BJ (cell line): ENCODE measurements around the gene TAGLN3. TPM values are rescaled to one million over a fixed set of nuclear protein-coding genes. Genes with fewer than 3 reads are reported as not detected.

Source experiments
- CTCF ChIA-PET: fragments of 350-600 bp; formaldehyde crosslinking; extraction: SDS; loops from one replicate; lab custom pipeline; 2021; ENCODE audit warnings: antibody characterized with exemption, inconsistent platforms; lab: Yijun Ruan, JAX
- POLR2A ChIA-PET: fragments of 300-600 bp; sonication (Branson Sonifier 250); formaldehyde crosslinking; extraction: SDS; loops from one replicate; lab custom pipeline; 2021; ENCODE audit warnings: antibody characterized with exemption; lab: Charles Lee
- DNase-seq: peaks from one replicate; pipeline ENCODE4 v3.0.0-alpha.2; 2011; ENCODE audit warnings: low read depth
- H3K27me3 ChIP-seq: 2 replicates; pipeline ENCODE4 v1.6.0; 2011; ENCODE audit warnings: low read length; ENCODE audit not compliant: control insufficient read depth, insufficient read depth
- H3K36me3 ChIP-seq: 2 replicates; pipeline ENCODE4 v1.5.1; 2011; ENCODE audit warnings: low read length; ENCODE audit not compliant: control insufficient read depth, insufficient read depth
- H3K4me3 ChIP-seq: 2 replicates; pipeline ENCODE4 v1.5.1; 2011; ENCODE audit warnings: low read depth, mild to moderate bottlenecking, control low read depth, low read length
- polyA plus RNA-seq: library from polyadenylated mRNA; depleted of rRNA; stranded (reverse); fragments of >200 nt; gene quantifications from 2 replicates; pipeline ENCODE4 v1.2.3, GENCODE V29; 2011
- TF ChIP-seq, protein P1 (sequence below): IDR thresholded peaks from 2 replicates; pipeline ENCODE4 v1.5.1; 2011; ENCODE audit warnings: low read depth, mild to moderate bottlenecking, control low read depth, inconsistent platforms, low read length, moderate library complexity; ENCODE audit not compliant: insufficient read depth

The TAGLN3 gene
- polyA plus RNA-seq, 1 experiment: not detected

DNA sequence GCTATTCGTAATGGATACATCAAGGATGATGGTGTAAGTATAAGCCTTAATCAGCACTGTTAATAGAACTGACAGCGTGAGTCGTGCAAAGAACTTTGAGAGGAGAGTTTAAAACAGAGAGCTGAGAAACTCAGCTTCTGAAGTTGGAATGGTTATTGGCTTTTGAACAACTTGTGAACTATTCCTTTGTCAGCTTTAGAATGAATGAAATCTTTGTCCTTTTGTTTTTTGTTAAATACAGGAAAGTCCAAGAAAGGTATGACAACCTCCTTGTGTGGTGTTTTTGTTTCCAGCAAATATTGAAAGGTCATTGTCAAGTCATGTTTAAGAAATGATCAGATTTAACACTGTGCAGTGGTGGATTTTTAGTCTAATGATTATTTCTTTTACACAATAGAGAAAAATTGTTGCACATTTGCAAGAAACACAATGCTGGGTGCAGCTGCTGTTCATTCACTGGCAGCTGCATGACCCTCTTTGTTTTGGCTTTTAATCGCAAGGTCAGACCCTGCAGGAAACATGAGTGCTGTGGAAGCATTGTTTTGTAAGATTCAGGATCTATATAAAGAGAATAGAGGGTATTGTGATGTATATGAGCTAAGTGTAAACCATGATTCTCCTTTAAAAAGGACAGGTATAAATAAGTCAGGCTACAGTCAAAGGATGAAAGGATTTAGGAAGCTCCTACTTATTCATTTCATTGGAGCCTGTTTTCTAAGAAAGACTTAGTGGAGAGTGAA lies 41.6 kb upstream of the TAGLN3 start:
- DNase-seq: no peak
- ChIA-PET CTCF (interaction anchor here (1.0 to 2.2 kb wide), 5 partner anchors 10 to 240 kb away, joined by 3 to 6 read pairs (median 4); no protein-coding TSS in a partner anchor), POLR2A (no interaction called here)
- no peaks in the 10 kb centered on the region for H3K27me3 ChIP-seq
- H3K4me3 ChIP-seq: no peak overlapping the region
- TF ChIP-seq, protein P1, sequence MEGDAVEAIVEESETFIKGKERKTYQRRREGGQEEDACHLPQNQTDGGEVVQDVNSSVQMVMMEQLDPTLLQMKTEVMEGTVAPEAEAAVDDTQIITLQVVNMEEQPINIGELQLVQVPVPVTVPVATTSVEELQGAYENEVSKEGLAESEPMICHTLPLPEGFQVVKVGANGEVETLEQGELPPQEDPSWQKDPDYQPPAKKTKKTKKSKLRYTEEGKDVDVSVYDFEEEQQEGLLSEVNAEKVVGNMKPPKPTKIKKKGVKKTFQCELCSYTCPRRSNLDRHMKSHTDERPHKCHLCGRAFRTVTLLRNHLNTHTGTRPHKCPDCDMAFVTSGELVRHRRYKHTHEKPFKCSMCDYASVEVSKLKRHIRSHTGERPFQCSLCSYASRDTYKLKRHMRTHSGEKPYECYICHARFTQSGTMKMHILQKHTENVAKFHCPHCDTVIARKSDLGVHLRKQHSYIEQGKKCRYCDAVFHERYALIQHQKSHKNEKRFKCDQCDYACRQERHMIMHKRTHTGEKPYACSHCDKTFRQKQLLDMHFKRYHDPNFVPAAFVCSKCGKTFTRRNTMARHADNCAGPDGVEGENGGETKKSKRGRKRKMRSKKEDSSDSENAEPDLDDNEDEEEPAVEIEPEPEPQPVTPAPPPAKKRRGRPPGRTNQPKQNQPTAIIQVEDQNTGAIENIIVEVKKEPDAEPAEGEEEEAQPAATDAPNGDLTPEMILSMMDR: no peak
- peaks cover 16% of the 10 kb centered on the region for H3K36me3 ChIP-seq

DNA sequence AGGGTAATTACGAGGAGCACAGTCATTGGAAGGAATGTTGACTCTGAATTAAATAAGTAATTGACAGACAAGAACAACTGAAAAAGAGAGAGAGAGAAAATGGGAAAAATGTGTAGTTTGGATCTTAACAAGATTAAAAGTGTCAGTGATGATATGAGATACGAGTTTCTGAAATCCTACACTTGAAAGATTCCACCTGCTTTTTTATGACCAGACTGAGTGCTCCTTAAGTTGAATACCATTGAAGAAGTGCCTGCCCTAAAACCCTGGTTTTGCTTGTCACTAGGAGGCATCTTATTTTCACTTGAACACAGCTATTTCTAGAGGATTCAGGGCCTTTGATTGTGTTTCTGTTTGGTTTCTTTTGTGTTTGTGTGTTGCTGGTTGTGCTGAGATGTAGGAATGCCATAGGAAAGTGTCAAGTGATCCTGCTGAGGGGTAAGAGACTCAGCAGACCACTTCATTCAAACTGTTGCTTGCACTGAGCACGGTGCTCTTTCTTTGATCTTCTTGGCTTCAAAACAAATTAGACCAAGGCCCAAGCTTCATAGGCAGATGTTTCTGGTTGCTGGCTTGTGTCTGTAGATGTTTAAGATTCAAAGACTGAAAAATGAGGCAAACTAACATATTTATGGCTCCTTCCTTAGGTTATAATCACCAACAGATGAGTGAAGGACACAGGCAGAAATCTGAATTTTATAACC lies 37.1 kb upstream of the TAGLN3 start:
- TF ChIP-seq, protein P1: no peak
- Histone ChIP-seq H3K36me3 (peaks cover 3% of the 10 kb centered on the region; the same call in 1 of the 2 replicates), H3K27me3 (no peaks in the 10 kb centered on the region), H3K4me3 (no peak overlapping the region)
- DNase-seq: no peak
- ChIA-PET POLR2A (no interaction called here), CTCF (interaction anchor here (0.7 to 3.0 kb wide), 3 partner anchors 43 to 245 kb away, joined by 3 to 20 read pairs (median 7); no protein-coding TSS in a partner anchor)

DNA sequence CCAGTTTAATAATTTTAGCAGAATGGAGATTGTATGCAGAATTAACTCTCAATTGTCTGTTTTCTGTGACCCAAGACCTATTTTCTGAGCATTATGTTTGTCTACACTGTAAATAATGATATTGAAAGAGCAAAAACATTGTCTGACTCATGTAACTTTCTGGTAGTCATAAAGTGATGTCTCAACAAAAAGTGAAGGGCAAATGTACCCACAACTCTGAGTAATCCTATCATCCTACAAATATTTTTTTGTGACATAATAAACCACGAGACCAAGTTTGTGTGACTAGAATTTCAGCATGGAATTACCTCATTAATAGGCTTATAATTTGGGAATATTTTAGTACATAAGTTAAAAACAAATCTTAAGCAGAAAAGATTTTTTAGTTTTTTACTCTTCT lies 35.3 kb upstream of the TAGLN3 start:
- no peaks in the 10 kb centered on the region for H3K27me3 ChIP-seq
- TF ChIP-seq, protein P1: no peak
- peak; percentile 71 for DNase-seq
- H3K4me3 ChIP-seq: no peak overlapping the region
- ChIA-PET CTCF (interaction anchor here (12.4 kb wide), 1 partner anchor 245 kb away, joined by 157 read pairs; no protein-coding TSS in a partner anchor), POLR2A (no interaction called here)
- peaks cover 3% of the 10 kb centered on the region; the same call in 1 of the 2 replicates for H3K36me3 ChIP-seq

DNA sequence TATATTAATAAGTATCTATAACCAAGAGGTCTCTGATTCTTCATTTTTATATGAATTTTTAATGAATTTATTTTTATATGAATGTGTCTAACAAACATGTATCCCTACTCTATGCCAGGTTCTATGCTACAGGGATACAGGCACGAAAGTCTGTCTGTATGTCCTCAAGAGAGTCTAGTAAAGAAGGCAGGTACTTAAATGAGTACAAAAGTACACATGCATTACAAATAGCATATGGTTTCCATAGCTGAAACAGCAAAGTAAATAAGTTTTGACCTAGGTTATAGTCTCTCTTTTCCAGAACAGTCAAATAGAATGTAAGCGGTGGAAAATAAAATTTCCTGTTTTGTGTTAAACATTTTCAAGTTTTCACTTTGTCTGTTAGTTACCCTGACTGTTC lies 33.2 kb upstream of the TAGLN3 start:
- no peak for DNase-seq
- TF ChIP-seq, protein P1: no peak
- no peaks in the 10 kb centered on the region for H3K27me3 ChIP-seq
- H3K36me3 ChIP-seq: no peaks in the 10 kb centered on the region; the same call in 1 of the 2 replicates
- H3K4me3 ChIP-seq: no peak overlapping the region
- ChIA-PET POLR2A (no interaction called here), CTCF (interaction anchor here (0.6 to 12.4 kb wide), 5 partner anchors 67 to 387 kb away, joined by 3 to 157 read pairs (median 23); no protein-coding TSS in a partner anchor)

DNA sequence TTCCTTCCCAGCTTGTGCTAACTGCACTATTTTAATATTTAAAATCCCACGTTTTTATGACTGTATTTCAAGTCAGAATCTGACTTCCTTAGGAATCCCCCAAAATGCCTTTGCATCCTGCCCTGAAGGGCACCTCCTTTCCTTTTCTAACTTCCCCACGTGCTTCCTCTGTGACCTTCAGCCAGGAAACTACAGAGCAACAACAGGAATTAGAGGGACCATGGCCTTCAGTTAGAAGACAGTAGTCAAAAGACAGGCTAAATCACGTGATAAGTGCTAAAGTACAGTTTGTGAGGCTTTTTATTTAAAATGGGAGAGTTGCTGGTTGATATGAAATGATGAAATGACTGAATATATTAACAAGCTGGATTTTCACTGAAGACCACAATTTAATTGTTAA lies 31.7 kb upstream of the TAGLN3 start:
- ChIA-PET POLR2A (no interaction called here), CTCF (interaction anchor here (0.7 to 12.4 kb wide), 25 partner anchors 8 to 295 kb away, joined by 3 to 157 read pairs (median 4); no protein-coding TSS in a partner anchor)
- DNase-seq: no peak
- no peaks in the 10 kb centered on the region for H3K27me3 ChIP-seq
- TF ChIP-seq, protein P1: no peak
- peaks cover 6% of the 10 kb centered on the region for H3K36me3 ChIP-seq
- no peak overlapping the region for H3K4me3 ChIP-seq
